ENCODE data around the gene TNS2. TPM values are rescaled to one million over a fixed set of nuclear protein-coding genes. Genes with fewer than 3 reads are reported as not detected.

TNS2 gene
- total RNA-seq, 1 experiment from 2014 or later, result 4.4 TPM

GRCh38 chr12:53098354-53098981, 48.6 kb downstream of the TNS2 start:
- no peak for DNase-seq
- Mint-ChIP-seq H3K4me3 (ENCODE audit: unreplicated experiment) (peak overlapping the region; percentile 68), H3K4me1 (ENCODE audit: low read depth, unreplicated experiment) (peaks cover 41% of the 10 kb centered on the region), H3K9me3 (ENCODE audit: unreplicated experiment) (no peaks in the 10 kb centered on the region), H3K27ac (ENCODE audit: unreplicated experiment) (no peak overlapping the region), H3K36me3 (ENCODE audit: insufficient read depth, unreplicated experiment) (peaks cover 6% of the 10 kb centered on the region), H3K27me3 (ENCODE audit: insufficient read depth, unreplicated experiment) (no peaks in the 10 kb centered on the region)
- Histone ChIP-seq H3K4me3 (ENCODE audit: low read depth, low read length) (peak overlapping the region; percentile 54), H3K9me3 (no peaks in the 10 kb centered on the region), H3K36me3 (ENCODE audit: control insufficient read depth, insufficient read depth, low read length) (no peaks in the 10 kb centered on the region), H3K27me3 (replicated peaks; ENCODE audit: control insufficient read depth, insufficient read depth, low read length) (no peaks in the 10 kb centered on the region), H3K4me1 (peaks cover 29% of the 10 kb centered on the region)
- no peak for TF ChIP-seq CTCF (IDR thresholded peaks at IDR 0.05; ENCODE audit: insufficient read depth in 1 of 2, low read depth in 1 of 2, low read length in 1 of 2, severe bottlenecking in 1 of 2, unreplicated experiment in 1 of 2)
- CTCF ChIA-PET, result interaction anchor here (0.8 to 7.5 kb wide), 6 partner anchors 12 to 45 kb away, joined by 3 to 95 read pairs (median 4); partner anchors contain the start of gene SPRYD3
- POLR2A ChIA-PET, result interaction anchor here (1.0 kb wide), 1 partner anchor 19 kb away, joined by 3 read pairs; the partner anchor contains the start of gene SPRYD3
- BruUV-seq (replicated peaks), result no TSS peak
- intact Hi-C loops (cut with micrococcal nuclease; ENCODE audit: unreplicated experiment), result no loop called here

GRCh38 chr12:53099071-53099882, 49.4 kb downstream of the TNS2 start:
- Mint-ChIP-seq H3K4me3 (ENCODE audit: unreplicated experiment) (peak overlapping the region; percentile 68), H3K9me3 (ENCODE audit: unreplicated experiment) (no peaks in the 10 kb centered on the region), H3K4me1 (ENCODE audit: low read depth, unreplicated experiment) (peaks cover 42% of the 10 kb centered on the region), H3K27ac (ENCODE audit: unreplicated experiment) (peak overlapping the region; percentile 49), H3K27me3 (ENCODE audit: insufficient read depth, unreplicated experiment) (no peaks in the 10 kb centered on the region), H3K36me3 (ENCODE audit: insufficient read depth, unreplicated experiment) (peaks cover 6% of the 10 kb centered on the region)
- Histone ChIP-seq H3K36me3 (ENCODE audit: control insufficient read depth, insufficient read depth, low read length) (no peaks in the 10 kb centered on the region), H3K4me1 (peaks cover 38% of the 10 kb centered on the region), H3K9me3 (no peaks in the 10 kb centered on the region), H3K4me3 (ENCODE audit: low read depth, low read length) (no peak overlapping the region), H3K27me3 (replicated peaks; ENCODE audit: control insufficient read depth, insufficient read depth, low read length) (no peaks in the 10 kb centered on the region)
- peak; percentile 90 for DNase-seq
- ChIA-PET CTCF (interaction anchor here (0.6 to 7.5 kb wide), 8 partner anchors 12 to 206 kb away, joined by 3 to 95 read pairs (median 4); partner anchors contain the start of gene SPRYD3), POLR2A (interaction anchor here (1.0 kb wide), 1 partner anchor 20 kb away, joined by 3 read pairs; the partner anchor contains the start of gene SPRYD3)
- BruUV-seq (replicated peaks), result no TSS peak
- TF ChIP-seq CTCF (IDR thresholded peaks at IDR 0.05; ENCODE audit: insufficient read depth in 1 of 2, low read depth in 1 of 2, low read length in 1 of 2, severe bottlenecking in 1 of 2, unreplicated experiment in 1 of 2), result peak; percentile 92 to 93
- intact Hi-C loops (cut with micrococcal nuclease; ENCODE audit: unreplicated experiment), result loop anchor here (1.0 kb wide), 2 partner anchors 20 to 33 kb away; partner anchors contain the start of gene SPRYD3

GRCh38 chr12:53100466-53101151, 50.7 kb downstream of the TNS2 start:
- H3K9me3 Mint-ChIP-seq (ENCODE audit: unreplicated experiment), result no peaks in the 10 kb centered on the region
- BruUV-seq (replicated peaks), result no TSS peak
- H3K4me3 ChIP-seq (ENCODE audit: low read depth, low read length), result no peak overlapping the region
- no peak overlapping the region for H3K4me3 Mint-ChIP-seq (ENCODE audit: unreplicated experiment)
- intact Hi-C loops (cut with micrococcal nuclease; ENCODE audit: unreplicated experiment), result no loop called here
- peaks cover 42% of the 10 kb centered on the region for H3K4me1 Mint-ChIP-seq (ENCODE audit: low read depth, unreplicated experiment)
- H3K36me3 ChIP-seq (ENCODE audit: control insufficient read depth, insufficient read depth, low read length), result no peaks in the 10 kb centered on the region
- no peak overlapping the region for H3K27ac Mint-ChIP-seq (ENCODE audit: unreplicated experiment)
- DNase-seq, result peak in 1 of 2 experiments; percentile 24
- peaks cover 6% of the 10 kb centered on the region for H3K36me3 Mint-ChIP-seq (ENCODE audit: insufficient read depth, unreplicated experiment)
- no peaks in the 10 kb centered on the region for H3K27me3 ChIP-seq (replicated peaks; ENCODE audit: control insufficient read depth, insufficient read depth, low read length)
- POLR2A ChIA-PET, result no interaction called here
- no peak for TF ChIP-seq CTCF (IDR thresholded peaks at IDR 0.05; ENCODE audit: insufficient read depth in 1 of 2, low read depth in 1 of 2, low read length in 1 of 2, severe bottlenecking in 1 of 2, unreplicated experiment in 1 of 2)
- no peaks in the 10 kb centered on the region for H3K9me3 ChIP-seq
- peaks cover 46% of the 10 kb centered on the region for H3K4me1 ChIP-seq
- CTCF ChIA-PET, result interaction anchor here (0.6 to 7.5 kb wide), 4 partner anchors 21 to 316 kb away, joined by 6 to 95 read pairs (median 14); partner anchors contain the start of gene SPRYD3
- no peaks in the 10 kb centered on the region for H3K27me3 Mint-ChIP-seq (ENCODE audit: insufficient read depth, unreplicated experiment)

All from Caco-2 (cell line).